HCT116 (cell line): ENCODE data around the gene RAB38. TPM values are rescaled to one million over a fixed set of nuclear protein-coding genes. Genes with fewer than 3 reads are reported as not detected.

Source experiments
- ATAC-seq: fragments of 200-7000 bp; cut with Tn5 transposase; 2 replicates; pipeline ENCODE4 v1.9.1; 2020; ENCODE audit warnings: mild to moderate bottlenecking, moderate library complexity
- BruUV-seq: library from RNA; stranded (reverse); fragments of 400-500 nt; replicated peaks from 2 replicates; lab custom pipeline; 2021; lab: Mats Ljungman, UMichigan
- CTCF ChIA-PET: fragments of 300-600 bp; sonication (Branson Sonifier 250); formaldehyde crosslinking; loops from one replicate; lab custom pipeline; 2021; ENCODE audit warnings: antibody characterized with exemption; lab: Charles Lee
- POLR2A ChIA-PET: fragments of 300-600, 350-600 bp; sonication (Branson Sonifier 250); formaldehyde crosslinking; loops from one replicate; lab custom pipeline; 2021; ENCODE audit warnings: antibody characterized with exemption; lab: Charles Lee
- RAD21 ChIA-PET, 2 experiments: fragments of 300-600 bp; sonication (Branson Sonifier 250); formaldehyde crosslinking; loops; one replicate each; lab custom pipeline; 2023; ENCODE audit warnings: low total read pairs in 2 of 2; ENCODE audit not compliant: uncharacterized antibody in 2 of 2, unreplicated experiment in 2 of 2, low non-redundant PET in 1 of 2; lab: Charles Lee
- DNase-seq: peaks from one replicate; pipeline ENCODE4 v3.0.0-alpha.2; 2010; ENCODE audit warnings: low read depth, low spot score
- H2AFZ ChIP-seq: fragments of 200-600 bp; shearing (Covaris generic), sonication (generic); 2 replicates; pipeline ENCODE4 v1.6.1; 2017; ENCODE audit warnings: low read depth, mixed run types, mixed read lengths, antibody characterized with exemption, low read length; ENCODE audit not compliant: poor library complexity, severe bottlenecking
- H3K27ac ChIP-seq: 2 replicates; pipeline ENCODE4 v1.5.1; 2012; ENCODE audit warnings: low read depth, low read length
- H3K27me3 ChIP-seq: fragments of 200-600 bp; sonication (generic); 2 replicates; pipeline ENCODE4 v1.6.1; 2016; ENCODE audit warnings: mixed run types, low read length, mixed read lengths; ENCODE audit not compliant: insufficient read depth
- H3K36me3 ChIP-seq, 2 experiments: fragments of 200-500 bp in 1 of 2; fragments of 200-600 bp in 1 of 2; sonication (Bioruptor generic) in 1 of 2; sonication (generic) in 1 of 2; 2 replicates each; pipeline versions ENCODE4 v1.5.1 to v1.6.1; 2014 to 2016; ENCODE audit warnings: low read length in 2 of 2, inconsistent platforms in 1 of 2, mixed read lengths in 1 of 2, mixed run types in 1 of 2; ENCODE audit not compliant: insufficient read depth in 2 of 2, control insufficient read depth in 1 of 2
- H3K4me1 ChIP-seq, 2 experiments: fragments of 200-600 bp in 1 of 2; sonication (generic) in 1 of 2; 2 replicates each; pipeline versions ENCODE4 v1.5.1 to v1.6.1; 2012 to 2017; ENCODE audit warnings: low read length in 2 of 2, inconsistent platforms in 1 of 2, mild to moderate bottlenecking in 1 of 2, mixed read lengths in 1 of 2, mixed run types in 1 of 2, moderate library complexity in 1 of 2; ENCODE audit not compliant: insufficient read depth in 2 of 2, control insufficient read depth in 1 of 2
- H3K4me2 ChIP-seq: fragments of 200-600 bp; sonication (generic); 2 replicates; pipeline ENCODE4 v1.6.1; 2017; ENCODE audit warnings: mixed run types, low read length, mixed read lengths
- H3K4me3 ChIP-seq, 2 experiments: fragments of 200-600 bp in 1 of 2; sonication (generic) in 1 of 2; replicated peaks in 1 of 2; 2 replicates each; pipeline ENCODE4 v1.5.1; 2011 to 2016; ENCODE audit warnings: low read length in 2 of 2, control low read depth in 1 of 2, low read depth in 1 of 2, mild to moderate bottlenecking in 1 of 2, mixed read lengths in 1 of 2, mixed run types in 1 of 2
- H3K79me2 ChIP-seq: fragments of 200-600 bp; sonication (generic); 2 replicates; pipeline ENCODE4 v1.6.1; 2017; ENCODE audit warnings: mild to moderate bottlenecking, mixed run types, low read length, moderate library complexity, mixed read lengths; ENCODE audit not compliant: insufficient read depth
- H3K9ac ChIP-seq: fragments of 200-600 bp; sonication (generic); 2 replicates; pipeline ENCODE4 v1.6.1; 2016; ENCODE audit warnings: low read length, mixed read lengths
- H3K9me2 ChIP-seq: fragments of 200-600 bp; sonication (generic), shearing (Covaris generic); 2 replicates; pipeline ENCODE4 v1.6.1; 2017; ENCODE audit warnings: mixed run types, mild to moderate bottlenecking, moderate library complexity; ENCODE audit not compliant: insufficient read depth
- H3K9me3 ChIP-seq, 2 experiments: fragments of 200-500 bp in 1 of 2; fragments of 200-600 bp in 1 of 2; sonication (Bioruptor generic) in 1 of 2; sonication (generic) in 1 of 2; 2 replicates each; pipeline ENCODE4 v1.6.1; 2014 to 2017; ENCODE audit warnings: low read length in 2 of 2, mixed read lengths in 2 of 2, inconsistent platforms in 1 of 2, low read depth in 1 of 2, mild to moderate bottlenecking in 1 of 2, mixed run types in 1 of 2, moderate library complexity in 1 of 2; ENCODE audit not compliant: control insufficient read depth in 1 of 2, insufficient read depth in 1 of 2
- H4K20me1 ChIP-seq: fragments of 200-600 bp; sonication (generic), shearing (Covaris generic); 2 replicates; pipeline ENCODE4 v1.6.1; 2017; ENCODE audit warnings: mixed run types, mild to moderate bottlenecking, moderate library complexity; ENCODE audit not compliant: insufficient read depth
- CBX3 ChIP-seq: IDR thresholded peaks from 2 replicates; pipeline ENCODE4 v1.6.1; 2012; ENCODE audit warnings: low read depth
- CEBPB ChIP-seq: IDR thresholded peaks from 2 replicates; pipeline ENCODE4 v1.6.1; 2012; ENCODE audit warnings: low read depth
- CTCF ChIP-seq, 3 experiments: fragments of 200-600 bp in 1 of 3; sonication (generic) in 1 of 3; IDR thresholded peaks in 2 of 3; conservative IDR thresholded peaks in 1 of 3; 2 replicates each; pipeline ENCODE4 v1.5.1; 2012 to 2017; ENCODE audit warnings: low read depth in 2 of 3, low read length in 2 of 3, antibody characterized with exemption in 1 of 3, borderline replicate concordance in 1 of 3, control low read depth in 1 of 3, mild to moderate bottlenecking in 1 of 3, mixed read lengths in 1 of 3, mixed run types in 1 of 3, moderate library complexity in 1 of 3; ENCODE audit not compliant: insufficient read depth in 1 of 3
- EZH2 ChIP-seq: fragments of 200-600 bp; sonication (generic); IDR thresholded peaks from 2 replicates; pipeline ENCODE4 v1.6.1; 2017; ENCODE audit warnings: antibody characterized with exemption, mixed run types
- EZH2phosphoT487 ChIP-seq: fragments of 200-600 bp; IDR thresholded peaks from 2 replicates; pipeline ENCODE4 v1.6.1; 2018; ENCODE audit warnings: antibody characterized with exemption, borderline replicate concordance
- JUND ChIP-seq: IDR thresholded peaks from 2 replicates; pipeline ENCODE4 v1.6.1; 2012
- POLR2A ChIP-seq: IDR thresholded peaks from 2 replicates; pipeline ENCODE4 v1.7.0; 2011; ENCODE audit warnings: borderline replicate concordance; ENCODE audit not compliant: insufficient read depth, insufficient read length; ENCODE audit errors: extremely low read depth
- RAD21 ChIP-seq: IDR thresholded peaks from 2 replicates; pipeline ENCODE4 v1.6.1; 2012; ENCODE audit warnings: low read depth, mild to moderate bottlenecking
- REST ChIP-seq: IDR thresholded peaks from 2 replicates; pipeline ENCODE4 v1.6.1; 2012; ENCODE audit warnings: low read depth
- SP1 ChIP-seq: IDR thresholded peaks from 2 replicates; pipeline ENCODE4 v1.6.1; 2012; ENCODE audit warnings: low read depth
- ZFX ChIP-seq: fragments of 450-650 bp; IDR thresholded peaks from 2 replicates; pipeline ENCODE4 v1.6.1; 2017
- ZNF274 ChIP-seq: fragments of 200-500 bp; sonication (Bioruptor generic); IDR thresholded peaks from 2 replicates; pipeline ENCODE4 v1.6.1; 2014; ENCODE audit warnings: mild to moderate bottlenecking, low read depth, low read length, inconsistent platforms
- intact Hi-C: fragments of 100-400 bp; cut with micrococcal nuclease; formaldehyde crosslinking; loops from 2 replicates; pipeline ENCODE4 v1.10.0; 2022
- total RNA-seq: library from RNA; stranded (reverse); gene quantifications from one replicate; pipeline ENCODE4 v1.2.1, GENCODE V29; 2021; ENCODE audit not compliant: unreplicated experiment

Gene RAB38
- total RNA-seq, 1 experiment from 2014 or later = 15.1 TPM

GRCh38 chr11:88106666-88107065 lies 68.6 kb downstream of the RAB38 start:
- DNase-seq = no peak
- POLR2A ChIA-PET = no interaction called here
- Histone ChIP-seq H3K4me3 (no peak overlapping the region), H3K4me2 (no peak overlapping the region), H3K9me2 (no peaks in the 10 kb centered on the region), H3K36me3 (no peaks in the 10 kb centered on the region), H4K20me1 (no peaks in the 10 kb centered on the region), H3K4me1 (peaks cover 0 to 10% of the 10 kb centered on the region in 2 experiments; a peak in 2 of 4 replicates), H3K9ac (no peak overlapping the region), H3K27me3 (no peaks in the 10 kb centered on the region), H3K79me2 (no peaks in the 10 kb centered on the region), H2AFZ (no peak overlapping the region), H3K9me3 (no peaks in the 10 kb centered on the region)
- intact Hi-C loops = no loop called here
- TF ChIP-seq EZH2 (no peak), SP1 (no peak), RAD21 (no peak), ZFX (no peak), CEBPB (no peak), CTCF (IDR thresholded peaks at IDR 0.05 in 2 of 3, conservative IDR thresholded peaks at IDR 0.05 in 1 of 3; ENCODE audit: borderline replicate concordance in 1 of 3, insufficient read depth in 1 of 3, low read depth in 2 of 3, low read length in 2 of 3) (no peak), EZH2phosphoT487 (no peak), CBX3 (no peak), POLR2A (no peak)
- TF ChIP-seq, all 23 proteins: peak for 0
- ATAC-seq = no peak
- BruUV-seq = no TSS peak
- ChIA-PET RAD21 (no interaction called here), CTCF (interaction anchor here (1.4 kb wide), 1 partner anchor 90 kb away, joined by 3 read pairs; no protein-coding TSS in a partner anchor)
- no peak overlapping the region for H3K27ac ChIP-seq

DNA sequence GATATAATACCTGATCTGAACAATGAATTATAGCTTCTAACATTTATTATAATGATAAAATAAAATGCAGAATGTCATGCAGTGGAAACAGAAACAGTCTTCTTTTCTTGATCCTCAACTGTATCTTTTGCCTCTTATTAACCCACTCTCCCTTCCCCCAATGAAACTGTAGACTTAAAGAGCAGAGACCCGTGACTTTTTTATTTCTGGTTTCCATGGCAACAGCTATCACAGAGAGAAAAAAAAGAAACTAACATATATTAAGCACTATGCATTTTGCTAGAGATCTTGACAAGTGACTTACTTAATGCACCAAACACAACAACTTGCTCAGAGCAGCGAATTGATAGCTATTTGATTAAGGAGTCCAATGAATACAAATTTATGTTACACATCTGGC lies 69.3 kb downstream of the RAB38 start:
- no peaks in the 10 kb centered on the region for H3K9me3 ChIP-seq
- ChIA-PET CTCF (interaction anchor here (1.4 kb wide), 1 partner anchor 90 kb away, joined by 3 read pairs; no protein-coding TSS in a partner anchor), RAD21 (interaction anchor here in 1 of 2 experiments (0.6 kb wide), 1 partner anchor 134 kb away, joined by 3 read pairs; no protein-coding TSS in a partner anchor), POLR2A (no interaction called here)
- TF ChIP-seq CEBPB = no peak
- no peak for TF ChIP-seq EZH2phosphoT487
- no peak for TF ChIP-seq JUND
- TF ChIP-seq REST = no peak
- no peak for TF ChIP-seq EZH2
- TF ChIP-seq SP1 = no peak
- no peak for TF ChIP-seq ZNF274
- ATAC-seq = no peak
- no peak overlapping the region for H2AFZ ChIP-seq
- H3K36me3 ChIP-seq = no peaks in the 10 kb centered on the region
- intact Hi-C loops = no loop called here
- no peak overlapping the region for H3K9ac ChIP-seq
- no peaks in the 10 kb centered on the region for H3K27me3 ChIP-seq
- BruUV-seq = no TSS peak
- no peaks in the 10 kb centered on the region for H4K20me1 ChIP-seq
- H3K4me2 ChIP-seq = no peak overlapping the region
- no peak overlapping the region for H3K27ac ChIP-seq
- no peak for DNase-seq
- H3K9me2 ChIP-seq = no peaks in the 10 kb centered on the region
- no peak overlapping the region for H3K4me3 ChIP-seq
- no peaks in the 10 kb centered on the region for H3K79me2 ChIP-seq
- peaks cover 0 to 10% of the 10 kb centered on the region in 2 experiments; a peak in 2 of 4 replicates for H3K4me1 ChIP-seq
